ENCODE results near the gene RAE1.

RAE1 gene

DNA sequence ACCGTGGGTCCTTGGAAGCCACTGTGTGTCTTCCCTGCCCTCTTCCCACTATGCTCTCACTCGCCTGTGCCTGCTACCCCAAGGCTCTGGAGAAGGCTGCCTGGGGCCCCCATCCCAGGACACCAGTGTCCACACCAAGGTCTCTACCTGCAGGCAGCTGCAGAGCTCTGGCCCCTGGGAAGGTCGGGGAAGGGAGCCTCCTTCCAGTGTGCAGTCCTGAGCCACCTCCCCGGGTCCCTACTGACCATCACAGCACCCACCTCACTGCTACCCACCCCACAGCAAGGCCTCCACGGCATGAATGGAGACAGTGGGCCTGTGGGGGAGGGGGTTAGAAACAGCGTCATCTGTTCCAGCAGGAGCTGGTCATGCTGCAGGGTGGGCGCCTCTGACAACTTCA is 75.8 kb downstream of the RAE1 start:
- Mint-ChIP-seq H3K27me3 (no peaks in the 10 kb centered on the region), H3K36me3 (ENCODE audit: insufficient read depth) (peaks cover 4% of the 10 kb centered on the region), H3K4me1 (ENCODE audit: low read depth in 2 of 2) (peaks cover 14 to 25% of the 10 kb centered on the region in 2 donors), H3K4me3 (no peak overlapping the region), H3K27ac (no peak overlapping the region), H3K9me3 (no peaks in the 10 kb centered on the region)
- ATAC-seq (replicated peaks), result no peak
- DNase-seq, result no peak

DNA sequence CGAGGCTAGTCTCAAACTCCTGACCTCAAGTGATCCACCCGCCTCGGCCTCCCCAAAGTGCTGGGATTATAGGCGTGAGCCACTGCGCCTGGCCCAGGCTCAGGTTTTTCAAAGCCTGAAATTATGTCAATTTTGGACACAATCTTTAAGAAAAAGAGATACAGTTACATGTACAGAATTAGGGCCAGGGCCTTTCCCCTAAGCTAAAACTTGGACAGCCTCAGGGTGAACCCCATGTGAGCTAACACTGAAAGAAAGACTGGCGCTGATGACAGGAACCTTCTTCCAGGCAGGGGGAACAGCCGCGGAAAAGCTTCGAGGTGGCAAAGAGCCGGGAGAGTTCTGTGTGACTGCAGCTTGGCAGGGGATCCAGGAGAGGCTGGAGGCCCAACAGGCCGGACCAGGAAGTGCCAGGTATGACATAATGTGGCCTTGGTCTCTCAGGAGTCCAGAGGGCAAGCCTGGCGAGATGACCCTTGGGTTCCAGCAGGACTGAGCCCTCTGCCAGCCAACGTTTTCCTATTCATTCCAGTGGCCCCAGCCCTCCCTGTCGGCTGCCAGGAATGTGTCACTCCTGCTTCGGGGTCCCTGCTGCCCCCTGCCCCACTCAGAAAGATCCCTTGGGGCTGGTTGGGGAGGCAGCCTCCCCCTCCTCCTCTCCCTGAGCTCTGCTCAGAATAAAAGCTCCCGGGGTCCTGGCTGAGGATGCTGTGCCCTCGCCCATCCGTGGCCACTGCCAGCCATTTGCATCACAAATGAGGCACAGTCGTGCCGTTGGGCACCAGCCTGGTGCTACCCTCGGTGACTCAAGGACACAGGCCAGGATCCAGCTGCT is 77.5 kb downstream of the RAE1 start:
- H3K27me3 Mint-ChIP-seq, result no peaks in the 10 kb centered on the region
- no peak overlapping the region for H3K27ac Mint-ChIP-seq

More for the DNA sequence above, 77.5 kb downstream of the RAE1 start:
- H3K36me3 Mint-ChIP-seq (ENCODE audit: insufficient read depth), result peaks cover 7% of the 10 kb centered on the region
- no peaks in the 10 kb centered on the region for H3K9me3 Mint-ChIP-seq
- DNase-seq (no peak), ATAC-seq (replicated peaks) (no peak)
- peaks cover 29 to 42% of the 10 kb centered on the region in 2 donors for H3K4me1 Mint-ChIP-seq (ENCODE audit: low read depth in 2 of 2)
- no peak overlapping the region for H3K4me3 Mint-ChIP-seq

Data from effector memory CD8-positive, alpha-beta T cell (primary cell).